Prostate gland (tissue), 1 donor: Measurements from ENCODE around the gene AP1S3.

Source experiments
- POLR2A ChIP-seq: fragments of 450-650 bp; IDR thresholded peaks from one replicate; pipeline ENCODE4 v1.6.1; 2016; ENCODE audit warnings: antibody characterized with exemption, mild to moderate bottlenecking
- POLR2AphosphoS5 ChIP-seq: sonication (generic); formaldehyde crosslinking; IDR thresholded peaks from one replicate; pipeline ENCODE4 v1.6.1; 2017; ENCODE audit warnings: antibody characterized with exemption

GRCh38 chr2:223801736-223802135 is 35.6 kb downstream of the AP1S3 start:
- TF ChIP-seq POLR2A (no peak), POLR2AphosphoS5 (no peak)
